NCI-H187 (cell line): ENCODE measurements around the gene ATP1A1.
A peak's percentile ranks its signal among the peaks of the same experiment; 100 is the strongest.

Experiments
- DNase-seq, 2 experiments: peaks; one replicate each; lab custom pipeline; 2025; lab: John Stamatoyannopoulos, UW

Gene ATP1A1

GRCh38 chr1:116372191-116372590 is 853 bp upstream of the ATP1A1 start:
- no peak for DNase-seq

- peak in 1 of 2 experiments; percentile 27 for DNase-seq
Observed at GRCh38 chr1:116373431-116374352, 648 bp downstream of the ATP1A1 start.

GRCh38 chr1:116374353-116375147 is 1.5 kb downstream of the ATP1A1 start:
- DNase-seq = no peak

- no peak for DNase-seq
Observed at GRCh38 chr1:116375148-116375886, 2.3 kb downstream of the ATP1A1 start.

- DNase-seq = no peak
Observed at GRCh38 chr1:116375887-116376728, 3.1 kb downstream of the ATP1A1 start.

GRCh38 chr1:116376729-116377086 is 3.7 kb downstream of the ATP1A1 start:
- no peak for DNase-seq

- no peak for DNase-seq
Observed at GRCh38 chr1:116377541-116378529, 4.8 kb downstream of the ATP1A1 start.

GRCh38 chr1:116379057-116379630 is 6.1 kb downstream of the ATP1A1 start:
- DNase-seq = no peak

- no peak for DNase-seq
Observed at GRCh38 chr1:116379674-116380498, 6.8 kb downstream of the ATP1A1 start.

GRCh38 chr1:116380499-116381242 is 7.6 kb downstream of the ATP1A1 start:
- no peak for DNase-seq

GRCh38 chr1:116382321-116382720 is 9.3 kb downstream of the ATP1A1 start:
- no peak for DNase-seq

GRCh38 chr1:116382857-116383483 is 9.9 kb downstream of the ATP1A1 start:
- DNase-seq = no peak

GRCh38 chr1:116386042-116386441 is 13.0 kb downstream of the ATP1A1 start:
- DNase-seq = no peak

- DNase-seq = no peak
Observed at GRCh38 chr1:116387551-116387950, 14.5 kb downstream of the ATP1A1 start.

GRCh38 chr1:116388122-116388521 is 15.1 kb downstream of the ATP1A1 start:
- no peak for DNase-seq

GRCh38 chr1:116389013-116389412 is 16.0 kb downstream of the ATP1A1 start:
- DNase-seq = no peak

GRCh38 chr1:116389686-116390085 is 16.6 kb downstream of the ATP1A1 start:
- DNase-seq = no peak

- DNase-seq = no peak
Observed at GRCh38 chr1:116390195-116390594, 17.2 kb downstream of the ATP1A1 start.
